Spleen (tissue), 3 donors: ENCODE results near the gene GARIN5B.

Experiments used
- POLR2A ChIP-seq, 3 donors: fragments of 450-650 bp; IDR thresholded peaks; one replicate each; pipeline ENCODE4 v1.5.1; 2017; ENCODE audit warnings: antibody characterized with exemption in 3 of 3, mild to moderate bottlenecking in 1 of 3
- POLR2AphosphoS5 ChIP-seq, 3 donors: sonication (generic); formaldehyde crosslinking; IDR thresholded peaks; one replicate each; pipeline ENCODE4 v1.5.1; 2017; ENCODE audit warnings: antibody characterized with exemption in 3 of 3

DNA sequence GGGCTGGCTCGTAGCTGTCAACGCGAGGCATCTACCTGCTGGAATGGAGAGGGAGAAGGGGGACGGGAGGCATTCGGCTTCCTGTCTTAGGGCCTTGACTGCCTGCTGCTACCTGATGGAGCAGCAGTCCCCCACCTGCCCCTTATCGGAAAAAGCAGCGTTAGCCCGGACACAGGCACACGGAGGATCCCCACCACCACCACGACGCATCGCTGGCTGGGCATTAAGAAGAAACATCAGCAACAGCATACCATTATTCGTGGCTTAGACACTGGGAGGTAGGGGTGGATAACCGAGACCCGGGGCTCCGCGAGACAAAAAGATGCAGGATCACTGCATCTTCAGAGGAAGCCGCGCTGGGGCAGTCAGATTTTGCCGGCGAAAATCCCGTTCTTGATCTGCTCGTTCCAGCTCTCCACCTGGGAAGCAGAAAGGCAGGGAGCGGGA lies 9.7 kb downstream of the GARIN5B start:
- TF ChIP-seq POLR2AphosphoS5 (IDR thresholded peaks at IDR 0.05) (no peak), POLR2A (IDR thresholded peaks at IDR 0.05) (no peak)
